Measurements from ENCODE around the gene TARP.

DNA sequence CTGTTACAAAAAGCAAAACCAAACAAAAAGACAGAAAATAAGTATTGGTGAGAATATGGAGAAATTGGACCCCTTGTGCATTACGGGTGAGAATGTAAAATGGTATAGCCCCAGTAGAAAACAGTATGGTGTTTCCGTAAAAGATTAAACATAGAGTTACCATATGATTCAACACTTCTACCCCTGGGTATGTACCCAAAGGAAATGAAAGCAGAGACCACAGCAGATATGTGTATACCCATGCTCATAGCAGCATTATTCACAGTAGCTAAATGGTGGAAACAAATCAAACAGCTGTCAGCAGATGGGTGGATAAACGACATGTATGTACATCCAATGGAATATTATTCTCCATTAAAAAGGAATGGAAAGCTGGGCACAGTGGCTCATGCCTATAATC, 53.0 kb downstream of the TARP start:
- TF ChIP-seq, protein P1, sequence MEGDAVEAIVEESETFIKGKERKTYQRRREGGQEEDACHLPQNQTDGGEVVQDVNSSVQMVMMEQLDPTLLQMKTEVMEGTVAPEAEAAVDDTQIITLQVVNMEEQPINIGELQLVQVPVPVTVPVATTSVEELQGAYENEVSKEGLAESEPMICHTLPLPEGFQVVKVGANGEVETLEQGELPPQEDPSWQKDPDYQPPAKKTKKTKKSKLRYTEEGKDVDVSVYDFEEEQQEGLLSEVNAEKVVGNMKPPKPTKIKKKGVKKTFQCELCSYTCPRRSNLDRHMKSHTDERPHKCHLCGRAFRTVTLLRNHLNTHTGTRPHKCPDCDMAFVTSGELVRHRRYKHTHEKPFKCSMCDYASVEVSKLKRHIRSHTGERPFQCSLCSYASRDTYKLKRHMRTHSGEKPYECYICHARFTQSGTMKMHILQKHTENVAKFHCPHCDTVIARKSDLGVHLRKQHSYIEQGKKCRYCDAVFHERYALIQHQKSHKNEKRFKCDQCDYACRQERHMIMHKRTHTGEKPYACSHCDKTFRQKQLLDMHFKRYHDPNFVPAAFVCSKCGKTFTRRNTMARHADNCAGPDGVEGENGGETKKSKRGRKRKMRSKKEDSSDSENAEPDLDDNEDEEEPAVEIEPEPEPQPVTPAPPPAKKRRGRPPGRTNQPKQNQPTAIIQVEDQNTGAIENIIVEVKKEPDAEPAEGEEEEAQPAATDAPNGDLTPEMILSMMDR (IDR thresholded peaks at IDR 0.05): no peak
- TF ChIP-seq POLR2AphosphoS5 (IDR thresholded peaks at IDR 0.05; ENCODE audit: insufficient read depth in 1 of 2, low read depth in 1 of 2) (no peak), POLR2A (IDR thresholded peaks at IDR 0.05) (no peak)

Data from vagina (tissue), 2 donors.